ENCODE results near the gene TENM4.

DNA sequence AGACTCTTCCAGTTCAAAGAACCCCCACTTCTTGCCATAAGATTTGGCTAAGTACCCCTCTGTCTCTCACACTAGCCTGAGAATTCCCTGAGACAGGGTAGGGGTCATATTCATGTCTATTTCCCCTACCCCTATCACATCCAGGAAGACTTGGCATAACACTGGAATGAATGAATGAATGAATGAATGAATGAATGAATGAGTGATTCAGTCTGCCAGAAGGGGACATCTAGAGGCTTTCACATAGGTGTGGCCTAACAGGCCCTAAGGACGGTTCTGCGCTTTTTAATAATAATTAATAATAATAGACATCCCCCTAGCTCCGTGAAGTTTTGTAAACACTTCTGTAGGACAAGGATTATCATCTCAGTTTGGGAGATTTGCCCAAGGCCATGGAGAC, 415.7 kb downstream of the TENM4 start:
- TF ChIP-seq, protein P1, sequence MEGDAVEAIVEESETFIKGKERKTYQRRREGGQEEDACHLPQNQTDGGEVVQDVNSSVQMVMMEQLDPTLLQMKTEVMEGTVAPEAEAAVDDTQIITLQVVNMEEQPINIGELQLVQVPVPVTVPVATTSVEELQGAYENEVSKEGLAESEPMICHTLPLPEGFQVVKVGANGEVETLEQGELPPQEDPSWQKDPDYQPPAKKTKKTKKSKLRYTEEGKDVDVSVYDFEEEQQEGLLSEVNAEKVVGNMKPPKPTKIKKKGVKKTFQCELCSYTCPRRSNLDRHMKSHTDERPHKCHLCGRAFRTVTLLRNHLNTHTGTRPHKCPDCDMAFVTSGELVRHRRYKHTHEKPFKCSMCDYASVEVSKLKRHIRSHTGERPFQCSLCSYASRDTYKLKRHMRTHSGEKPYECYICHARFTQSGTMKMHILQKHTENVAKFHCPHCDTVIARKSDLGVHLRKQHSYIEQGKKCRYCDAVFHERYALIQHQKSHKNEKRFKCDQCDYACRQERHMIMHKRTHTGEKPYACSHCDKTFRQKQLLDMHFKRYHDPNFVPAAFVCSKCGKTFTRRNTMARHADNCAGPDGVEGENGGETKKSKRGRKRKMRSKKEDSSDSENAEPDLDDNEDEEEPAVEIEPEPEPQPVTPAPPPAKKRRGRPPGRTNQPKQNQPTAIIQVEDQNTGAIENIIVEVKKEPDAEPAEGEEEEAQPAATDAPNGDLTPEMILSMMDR (conservative IDR thresholded peaks at IDR 0.05; ENCODE audit: low read length) = no peak
- TF ChIP-seq EZH2phosphoT487 (IDR thresholded peaks at IDR 0.05; ENCODE audit: borderline replicate concordance, low read depth, low read length) = no peak
